ENCODE measurements around the gene C1QC.
"Not testable (repeated sequence)": the region's sequence is repeated elsewhere in the genome, so short reads cannot be mapped to it uniquely, and the experiment has no call there.

Gene C1QC

GRCh38 chr1:22650089-22650693 is 6.8 kb downstream of the C1QC start:
- no peak for DNase-seq (ENCODE audit: low spot score)

DNA sequence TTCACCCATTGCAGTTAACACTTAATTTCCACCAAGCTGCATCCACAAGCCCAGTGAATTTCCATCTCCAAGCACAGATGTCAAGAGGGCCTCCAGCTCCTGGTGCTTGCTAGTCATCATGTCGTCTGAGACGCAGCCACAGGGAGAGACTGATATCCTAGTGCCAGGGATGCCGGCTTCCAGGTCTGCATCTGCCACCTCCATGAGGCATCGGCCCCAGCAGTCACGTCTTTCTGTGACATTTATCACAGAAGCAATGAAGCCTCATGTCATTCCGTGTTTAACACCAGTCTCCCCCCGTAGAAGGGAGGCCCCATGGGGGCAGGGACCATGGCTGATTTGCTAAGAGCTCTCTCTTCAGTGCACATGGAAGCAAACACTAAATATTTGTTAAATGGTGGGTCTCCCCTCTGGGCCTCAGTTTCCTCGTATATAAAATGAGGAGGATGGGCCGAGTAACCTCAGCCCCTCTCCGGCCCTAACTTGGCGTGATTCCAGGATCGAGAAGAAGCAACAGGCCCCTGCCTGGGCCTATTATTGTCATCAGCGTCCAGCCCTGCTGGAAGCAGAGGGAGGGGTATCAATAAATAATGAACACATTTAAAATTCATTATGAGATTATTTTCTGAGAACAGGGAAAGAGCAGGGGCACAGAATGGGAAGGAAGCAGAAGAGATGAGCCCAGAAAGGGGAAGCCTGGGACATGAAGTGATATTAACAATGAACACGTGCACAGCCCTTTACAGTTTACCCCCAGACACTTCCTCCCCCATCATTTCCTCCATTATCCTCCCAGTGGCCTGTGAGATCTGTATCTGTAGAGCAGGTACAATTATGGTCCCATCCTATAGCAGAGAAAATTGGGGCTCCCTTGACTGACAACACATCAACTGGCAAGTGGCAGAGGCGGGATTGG is 8.8 kb downstream of the C1QC start:
- DNase-seq (ENCODE audit: low spot score): no peak

GRCh38 chr1:22652881-22653316 is 9.5 kb downstream of the C1QC start, which contains the start of gene C1QB:
Gene C1QB (plus strand): TSS chr1:22653236. CDS start chr1:22659463, 6,227 bp downstream.
- no peak for DNase-seq (ENCODE audit: low spot score)

DNA sequence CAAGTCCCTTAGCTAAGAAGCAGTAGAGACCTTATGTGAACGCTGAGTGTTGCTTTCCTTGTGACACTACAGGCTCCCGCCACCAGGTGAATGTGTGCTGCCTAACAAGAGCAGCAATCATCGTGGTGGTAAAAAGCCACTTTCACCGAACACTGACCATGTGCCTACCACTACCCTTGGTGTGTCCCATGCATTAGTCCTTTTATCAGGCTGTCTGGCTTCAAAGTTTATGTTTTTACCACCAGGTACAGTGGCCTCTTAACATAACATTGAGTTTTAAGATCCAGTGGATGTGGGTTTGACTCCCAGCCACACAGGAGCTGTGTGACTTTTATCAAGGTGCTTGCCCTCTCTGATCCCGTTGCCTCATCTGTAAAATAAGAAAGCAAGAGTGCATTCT is 11.3 kb downstream of the C1QC start:
- peak; percentile 41 for DNase-seq (ENCODE audit: low spot score)

GRCh38 chr1:22658385-22659163 is 15.1 kb downstream of the C1QC start:
- peak; percentile 50 for DNase-seq (ENCODE audit: low spot score)

DNA sequence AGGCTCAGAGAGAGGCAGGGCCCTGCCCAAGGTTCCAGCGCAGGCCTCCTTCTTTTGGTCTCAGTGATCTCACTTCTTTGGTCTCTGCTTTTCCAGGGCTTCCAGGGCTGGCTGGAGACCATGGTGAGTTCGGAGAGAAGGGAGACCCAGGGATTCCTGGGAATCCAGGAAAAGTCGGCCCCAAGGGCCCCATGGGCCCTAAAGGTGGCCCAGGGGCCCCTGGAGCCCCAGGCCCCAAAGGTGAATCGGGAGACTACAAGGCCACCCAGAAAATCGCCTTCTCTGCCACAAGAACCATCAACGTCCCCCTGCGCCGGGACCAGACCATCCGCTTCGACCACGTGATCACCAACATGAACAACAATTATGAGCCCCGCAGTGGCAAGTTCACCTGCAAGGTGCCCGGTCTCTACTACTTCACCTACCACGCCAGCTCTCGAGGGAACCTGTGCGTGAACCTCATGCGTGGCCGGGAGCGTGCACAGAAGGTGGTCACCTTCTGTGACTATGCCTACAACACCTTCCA is 17.3 kb downstream of the C1QC start:
- DNase-seq (ENCODE audit: low spot score): no peak

DNA sequence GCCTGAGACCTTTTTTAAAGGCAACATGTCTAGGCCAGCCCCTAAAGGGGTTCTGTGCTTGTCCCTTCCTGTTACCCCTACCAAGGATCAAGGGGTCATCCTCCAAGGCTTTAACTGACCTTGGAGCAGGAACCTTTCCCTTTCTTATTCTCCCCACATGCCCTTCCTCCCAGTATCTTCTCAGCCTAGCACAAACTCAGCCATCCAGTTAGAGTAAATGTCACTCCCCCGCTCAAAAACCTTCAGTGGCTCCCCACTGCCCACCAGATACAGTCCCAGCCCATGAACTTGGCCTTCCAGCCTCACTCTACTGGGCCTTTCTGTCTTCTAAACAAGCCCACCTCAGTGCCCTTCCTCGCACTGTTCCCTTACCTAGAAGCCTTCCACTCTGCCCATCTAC is 18.4 kb downstream of the C1QC start:
- no peak for DNase-seq (ENCODE audit: low spot score)

DNA sequence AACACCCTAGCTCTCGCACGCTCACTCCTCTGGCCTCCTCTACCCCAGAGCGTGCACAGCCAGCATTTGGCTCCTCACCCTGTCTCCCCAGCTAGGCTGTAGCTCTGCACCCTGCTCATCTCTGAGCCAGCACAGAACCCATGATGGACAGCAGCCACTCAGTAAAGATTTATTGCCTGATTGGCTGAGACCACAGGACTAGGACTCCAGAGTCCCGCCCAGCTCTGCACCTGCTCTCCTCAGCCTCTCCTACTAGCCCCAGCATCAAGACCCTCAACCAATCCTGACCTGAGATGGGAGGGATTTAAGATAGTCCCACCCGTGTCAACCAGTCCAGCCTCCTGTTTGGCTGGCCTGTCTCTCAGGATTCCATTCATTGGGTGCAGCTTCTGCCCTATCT is 18.9 kb downstream of the C1QC start:
- peak; percentile 96 for DNase-seq (ENCODE audit: low spot score)

GRCh38 chr1:22662986-22663408 is 19.6 kb downstream of the C1QC start:
- no peak for DNase-seq (ENCODE audit: low spot score)

GRCh38 chr1:22665752-22666151 is 22.3 kb downstream of the C1QC start:
- DNase-seq (ENCODE audit: low spot score): no peak

- DNase-seq (ENCODE audit: low spot score): no peak
These were observed 23.0 kb downstream of the C1QC start for GRCh38 chr1:22666412-22666811.

DNA sequence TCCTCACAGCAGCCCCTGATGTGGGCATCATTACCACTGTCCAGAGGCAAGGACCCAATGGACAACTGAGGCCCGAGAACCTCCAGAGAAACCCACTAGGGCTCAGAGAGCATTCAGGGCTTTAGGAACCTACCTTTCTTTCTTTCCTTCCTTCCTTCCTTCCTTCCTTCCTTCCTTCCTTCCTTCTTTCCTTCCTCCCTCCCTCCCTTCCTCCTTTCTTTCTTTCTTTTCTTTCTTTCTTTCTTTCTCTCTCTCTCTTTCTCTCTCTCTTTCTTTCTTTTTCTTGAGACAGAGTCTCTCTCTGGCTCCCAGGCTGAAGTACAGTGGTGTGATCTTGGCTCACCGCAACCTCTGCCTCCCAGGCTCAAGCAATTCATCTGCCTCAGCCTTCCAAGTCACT is 25.4 kb downstream of the C1QC start:
- DNase-seq (ENCODE audit: low spot score): not testable (repeated sequence)

DNA sequence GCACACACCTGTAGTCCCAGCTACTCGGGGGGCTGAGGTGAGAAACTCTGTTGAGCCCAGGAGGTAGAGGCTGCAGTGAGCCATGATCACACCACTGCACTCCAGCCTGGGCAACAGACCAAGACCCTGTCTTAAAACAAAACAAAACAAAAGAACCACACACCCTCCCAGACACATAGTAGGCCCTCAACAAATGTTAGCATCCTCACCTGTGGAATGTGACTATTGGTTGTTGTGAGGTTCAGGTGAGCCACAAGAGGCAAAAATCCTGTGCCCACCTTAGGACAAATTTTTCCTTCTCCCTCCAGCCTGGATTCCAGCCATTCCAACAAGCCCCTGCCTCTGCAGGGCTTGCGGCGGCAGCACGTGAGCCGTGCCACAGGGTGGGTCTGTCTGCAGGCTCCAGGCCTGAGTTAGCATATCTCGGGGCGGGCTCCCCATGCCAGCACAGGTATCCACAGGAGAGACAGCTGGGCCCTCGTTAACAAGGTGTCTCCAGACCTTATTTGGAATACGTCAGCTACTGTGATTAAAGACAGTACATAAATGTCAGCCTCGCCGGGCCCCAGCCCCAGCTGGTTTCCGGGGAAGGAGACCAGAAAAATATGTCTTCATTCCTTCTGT is 27.0 kb downstream of the C1QC start:
- no peak for DNase-seq (ENCODE audit: low spot score)

DNA sequence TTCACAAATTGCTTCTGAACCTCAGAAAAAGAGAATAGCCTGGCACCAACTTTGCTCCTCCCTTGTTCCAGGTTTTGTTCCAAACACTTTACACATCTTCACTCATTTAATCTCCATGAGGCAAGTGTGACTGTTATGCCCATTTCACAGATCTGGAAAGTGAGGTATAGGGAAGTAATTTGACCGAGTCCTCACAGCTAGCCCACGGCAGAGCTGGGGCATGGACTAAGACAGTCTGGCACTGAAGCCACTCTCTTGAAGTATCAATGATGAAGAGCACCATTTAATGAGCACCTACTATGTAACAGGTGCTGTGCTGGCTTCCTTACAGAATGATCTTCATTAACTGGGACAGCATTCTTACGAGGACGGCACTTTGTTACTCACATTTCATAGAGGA is 28.6 kb downstream of the C1QC start:
- DNase-seq (ENCODE audit: low spot score): no peak

DNA sequence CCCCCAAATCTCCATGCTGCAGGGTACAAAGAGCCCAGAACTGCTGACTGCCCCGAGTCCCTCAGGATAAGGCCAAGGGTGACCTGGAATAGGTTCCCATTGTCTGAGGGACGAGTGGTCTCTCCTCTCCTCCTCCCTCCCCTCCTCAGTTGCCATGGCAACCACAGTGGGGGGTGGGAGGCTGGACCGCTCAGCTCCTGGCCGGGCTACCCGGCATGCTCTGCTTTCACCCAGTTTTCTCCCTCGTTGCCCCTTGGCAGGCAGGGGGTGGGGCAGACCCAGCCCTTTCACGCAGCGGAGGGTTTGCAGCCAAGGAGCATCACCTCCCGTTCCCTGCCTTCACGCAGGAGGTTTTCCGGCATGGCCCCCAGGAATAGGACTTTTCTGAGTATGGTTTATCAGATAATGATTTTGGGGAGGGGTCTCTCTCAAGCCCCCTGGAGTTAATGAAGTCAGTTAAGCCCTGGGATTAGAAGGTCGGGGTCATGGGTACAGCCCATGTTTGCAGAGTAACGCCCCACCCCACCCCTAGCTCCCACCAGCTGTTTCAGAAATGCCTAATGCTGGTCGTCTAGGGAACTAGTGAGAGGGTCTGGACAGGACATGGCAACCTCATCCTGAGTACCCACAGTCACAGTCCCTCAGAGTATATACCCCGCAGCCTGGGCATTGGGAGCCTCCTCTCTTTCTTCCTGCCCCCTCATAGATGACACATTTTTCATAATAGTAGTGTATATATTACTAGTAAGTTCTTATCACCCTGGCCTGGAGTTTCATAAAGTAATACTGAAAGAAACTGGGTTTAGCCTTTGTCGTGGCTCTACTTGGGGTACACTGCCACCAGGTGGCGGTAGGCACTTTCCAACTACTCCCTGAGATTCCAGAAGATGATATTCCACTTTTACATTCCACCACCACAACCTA is 30.3 kb downstream of the C1QC start:
- peak; percentile 56 for DNase-seq (ENCODE audit: low spot score)

- DNase-seq (ENCODE audit: low spot score): no peak
These were observed 30.9 kb downstream of the C1QC start for GRCh38 chr1:22674410-22674749.

DNA sequence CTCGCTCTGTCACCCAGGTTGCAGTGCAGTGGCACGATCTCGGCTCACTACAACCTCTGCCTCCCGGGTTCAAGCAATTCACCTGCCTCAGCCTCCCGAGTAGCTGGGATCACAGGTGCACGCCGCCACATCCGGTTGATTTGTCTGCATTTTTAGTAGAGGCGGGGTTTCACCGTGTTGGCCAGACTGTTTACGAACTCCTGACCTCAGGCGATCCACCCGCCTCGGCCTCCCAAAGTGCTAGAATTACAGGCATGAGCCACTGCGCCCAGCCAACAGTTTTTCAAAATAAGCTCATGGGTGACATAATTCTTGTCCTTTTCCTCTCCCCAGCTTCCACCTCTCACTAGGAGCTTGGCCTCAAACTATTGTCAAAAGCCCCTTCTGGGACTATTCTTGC is 32.7 kb downstream of the C1QC start:
- not testable (repeated sequence) for DNase-seq (ENCODE audit: low spot score)

DNA sequence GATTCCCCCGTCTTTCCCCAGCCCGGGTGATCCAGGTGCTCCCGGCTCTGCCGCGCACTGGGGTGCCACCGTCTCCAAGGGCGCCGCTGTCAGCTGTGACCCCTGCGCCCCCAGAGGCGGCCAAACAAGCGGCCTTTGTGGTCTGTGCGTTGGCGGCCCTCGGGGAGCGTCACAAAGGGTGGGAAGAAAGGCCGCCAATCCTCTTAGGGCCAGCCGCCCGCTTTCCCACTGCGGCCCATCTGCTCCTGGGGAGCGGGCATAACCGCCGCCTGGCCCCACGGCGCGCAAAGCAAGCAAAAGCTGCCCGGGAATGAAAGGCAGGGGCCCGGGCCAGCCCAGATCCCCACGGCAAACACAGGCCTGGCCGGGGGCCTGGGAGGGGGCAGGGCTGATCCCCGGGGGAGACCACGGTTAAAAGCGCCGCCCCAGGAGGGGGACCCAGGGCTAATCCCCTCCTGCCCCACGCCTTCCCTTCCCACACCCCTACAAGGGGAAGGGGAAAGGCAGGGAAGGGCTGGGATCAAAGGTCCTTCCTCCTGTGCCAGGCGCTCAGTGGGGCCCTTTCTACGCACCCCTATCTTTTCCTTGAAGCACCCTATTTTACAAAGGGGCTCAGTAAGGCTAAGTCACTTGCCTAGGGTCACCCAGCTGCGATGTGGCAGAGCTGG is 33.6 kb downstream of the C1QC start:
- no peak for DNase-seq (ENCODE audit: low spot score)

DNA sequence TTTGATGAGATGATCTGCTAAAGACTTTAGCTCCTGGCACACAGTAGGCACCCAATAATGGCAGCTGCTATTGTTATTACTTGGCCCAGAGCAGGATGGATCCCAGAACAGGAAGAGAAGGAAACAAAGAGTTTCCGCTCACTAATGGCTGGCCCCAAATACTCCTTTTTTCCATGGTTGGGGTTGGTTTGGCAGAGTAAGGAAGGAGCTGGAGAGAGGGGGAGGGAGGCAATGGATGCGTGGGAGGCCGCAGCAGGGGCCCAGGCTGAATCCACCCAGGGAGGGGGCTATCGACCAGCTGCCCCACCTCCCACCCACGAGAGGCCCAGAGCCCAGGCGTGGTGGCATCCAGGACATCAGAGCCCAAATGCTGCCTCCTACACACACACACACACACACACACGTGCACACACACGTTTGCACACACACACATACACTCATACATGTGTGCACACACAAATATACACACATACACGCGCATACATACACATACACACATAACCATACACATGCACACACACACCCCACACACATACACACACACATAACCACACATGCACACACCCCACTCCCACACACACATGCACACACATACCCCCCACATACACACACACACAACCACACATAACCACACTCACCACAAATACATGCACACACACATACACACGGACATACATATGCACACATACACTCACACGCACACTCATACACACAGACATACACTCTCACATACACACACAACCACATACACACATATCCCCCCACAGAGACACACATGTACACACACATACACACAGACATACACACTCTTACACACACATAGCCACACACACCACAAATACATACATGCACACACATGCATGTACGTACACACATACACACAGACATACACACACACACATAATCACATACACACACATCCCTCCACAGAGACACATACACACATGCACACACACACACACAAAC is 34.8 kb downstream of the C1QC start:
- DNase-seq (ENCODE audit: low spot score): no peak
